Esophagus muscularis mucosa (tissue), 3 donors: ENCODE data around the gene DLK1.

Experiments used
- POLR2AphosphoS5 ChIP-seq, 2 donors: sonication (generic); formaldehyde crosslinking; IDR thresholded peaks; one replicate each; pipeline ENCODE4 v1.6.1; 2017; ENCODE audit warnings: antibody characterized with exemption in 2 of 2
- TF ChIP-seq, protein P1 (sequence below), 3 experiments: fragments of 200-600 bp in 2 of 3; fragments of 450-650 bp in 1 of 3; sonication (generic) in 2 of 3; IDR thresholded peaks; one replicate each; pipeline ENCODE4 v1.5.1; 2017 to 2019; ENCODE audit warnings: antibody characterized with exemption in 3 of 3, mild to moderate bottlenecking in 2 of 3, moderate library complexity in 1 of 3

GRCh38 chr14:100740929-100741328 is 14.2 kb downstream of the DLK1 start:
- TF ChIP-seq, protein P1, sequence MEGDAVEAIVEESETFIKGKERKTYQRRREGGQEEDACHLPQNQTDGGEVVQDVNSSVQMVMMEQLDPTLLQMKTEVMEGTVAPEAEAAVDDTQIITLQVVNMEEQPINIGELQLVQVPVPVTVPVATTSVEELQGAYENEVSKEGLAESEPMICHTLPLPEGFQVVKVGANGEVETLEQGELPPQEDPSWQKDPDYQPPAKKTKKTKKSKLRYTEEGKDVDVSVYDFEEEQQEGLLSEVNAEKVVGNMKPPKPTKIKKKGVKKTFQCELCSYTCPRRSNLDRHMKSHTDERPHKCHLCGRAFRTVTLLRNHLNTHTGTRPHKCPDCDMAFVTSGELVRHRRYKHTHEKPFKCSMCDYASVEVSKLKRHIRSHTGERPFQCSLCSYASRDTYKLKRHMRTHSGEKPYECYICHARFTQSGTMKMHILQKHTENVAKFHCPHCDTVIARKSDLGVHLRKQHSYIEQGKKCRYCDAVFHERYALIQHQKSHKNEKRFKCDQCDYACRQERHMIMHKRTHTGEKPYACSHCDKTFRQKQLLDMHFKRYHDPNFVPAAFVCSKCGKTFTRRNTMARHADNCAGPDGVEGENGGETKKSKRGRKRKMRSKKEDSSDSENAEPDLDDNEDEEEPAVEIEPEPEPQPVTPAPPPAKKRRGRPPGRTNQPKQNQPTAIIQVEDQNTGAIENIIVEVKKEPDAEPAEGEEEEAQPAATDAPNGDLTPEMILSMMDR (IDR thresholded peaks at IDR 0.05), result no peak
- TF ChIP-seq POLR2AphosphoS5 (IDR thresholded peaks at IDR 0.05), result no peak
